DND-41 (cell line): Measurements from ENCODE around the gene MIX23.

ENCODE experiments used
- ATAC-seq: fragments of 200-7000 bp; cut with Tn5 transposase; 3 replicates; pipeline ENCODE4 v1.9.1; 2021; ENCODE audit warnings: low read depth; ENCODE audit not compliant: insufficient read depth
- DNase-seq: peaks from one replicate; pipeline ENCODE4 v3.0.0-alpha.2; 2020
- H2AFZ ChIP-seq: 2 replicates; pipeline ENCODE4 v1.6.0; 2012; ENCODE audit warnings: low read depth, low read length
- H3K27ac ChIP-seq: 2 replicates; pipeline ENCODE4 v1.5.1; 2012; ENCODE audit warnings: low read length, inconsistent platforms
- H3K27me3 ChIP-seq: fragments of 200-600 bp; sonication (generic); 2 replicates; pipeline ENCODE4 v1.6.0; 2012; ENCODE audit warnings: low read length, mild to moderate bottlenecking, inconsistent platforms; ENCODE audit not compliant: insufficient read depth, poor library complexity
- H3K36me3 ChIP-seq: 2 replicates; pipeline ENCODE4 v1.5.1; 2012; ENCODE audit warnings: low read length, inconsistent platforms; ENCODE audit not compliant: insufficient read depth
- H3K4me1 ChIP-seq: 2 replicates; pipeline ENCODE4 v1.5.1; 2012; ENCODE audit warnings: mild to moderate bottlenecking, low read length; ENCODE audit not compliant: insufficient read depth
- H3K4me2 ChIP-seq: 2 replicates; pipeline ENCODE4 v1.6.0; 2012; ENCODE audit warnings: mild to moderate bottlenecking, moderate library complexity, low read length, inconsistent platforms; ENCODE audit not compliant: insufficient read depth
- H3K4me3 ChIP-seq, 2 experiments: fragments of 200-600 bp in 1 of 2; shearing (Covaris generic) in 1 of 2; 2 replicates each; pipeline ENCODE4 v1.5.1; 2012 to 2016; ENCODE audit warnings: inconsistent platforms in 2 of 2, low read length in 2 of 2, mild to moderate bottlenecking in 2 of 2, low read depth in 1 of 2, moderate library complexity in 1 of 2
- H3K79me2 ChIP-seq: 2 replicates; pipeline ENCODE4 v1.6.0; 2012; ENCODE audit warnings: low read length, inconsistent platforms; ENCODE audit not compliant: insufficient read depth
- H3K9ac ChIP-seq: 2 replicates; pipeline ENCODE4 v1.6.0; 2012; ENCODE audit warnings: low read depth, mild to moderate bottlenecking, inconsistent platforms, low read length, moderate library complexity
- H3K9me3 ChIP-seq: 2 replicates; pipeline ENCODE4 v1.5.1; 2012; ENCODE audit warnings: low read length, moderate library complexity, mild to moderate bottlenecking, inconsistent platforms; ENCODE audit not compliant: insufficient read depth, severe bottlenecking
- H4K20me1 ChIP-seq: 2 replicates; pipeline ENCODE4 v1.6.0; 2012; ENCODE audit warnings: low read length; ENCODE audit not compliant: insufficient read depth
- CTCF ChIP-seq: IDR thresholded peaks from 2 replicates; pipeline ENCODE4 v1.5.1; 2012; ENCODE audit warnings: borderline replicate concordance, low read length, moderate library complexity, mild to moderate bottlenecking; ENCODE audit not compliant: poor library complexity, severe bottlenecking; ENCODE audit errors: extremely low read depth
- EZH2 ChIP-seq: IDR thresholded peaks from 3 replicates; pipeline ENCODE4 v1.6.1; 2012; ENCODE audit warnings: borderline replicate concordance, low read depth, mild to moderate bottlenecking, moderate library complexity, low read length, inconsistent platforms; ENCODE audit not compliant: severe bottlenecking

MIX23 gene

GRCh38 chr3:122312826-122313225, 70.2 kb downstream of the MIX23 start:
- H3K27ac ChIP-seq: no peak overlapping the region
- DNase-seq (no peak), ATAC-seq (peak; percentile 83)
- H3K4me3 ChIP-seq: no peak overlapping the region
- no peak overlapping the region for H3K9ac ChIP-seq
- H3K36me3 ChIP-seq: no peaks in the 10 kb centered on the region
- H3K79me2 ChIP-seq: no peaks in the 10 kb centered on the region
- no peak overlapping the region for H3K4me2 ChIP-seq
- no peaks in the 10 kb centered on the region for H4K20me1 ChIP-seq
- no peak for TF ChIP-seq CTCF
- TF ChIP-seq EZH2: no peak
- H3K9me3 ChIP-seq: no peaks in the 10 kb centered on the region
- H3K27me3 ChIP-seq: peaks cover 11% of the 10 kb centered on the region
- peaks cover 9% of the 10 kb centered on the region; the same call in 1 of the 2 replicates for H3K4me1 ChIP-seq
- no peak overlapping the region for H2AFZ ChIP-seq

DNA sequence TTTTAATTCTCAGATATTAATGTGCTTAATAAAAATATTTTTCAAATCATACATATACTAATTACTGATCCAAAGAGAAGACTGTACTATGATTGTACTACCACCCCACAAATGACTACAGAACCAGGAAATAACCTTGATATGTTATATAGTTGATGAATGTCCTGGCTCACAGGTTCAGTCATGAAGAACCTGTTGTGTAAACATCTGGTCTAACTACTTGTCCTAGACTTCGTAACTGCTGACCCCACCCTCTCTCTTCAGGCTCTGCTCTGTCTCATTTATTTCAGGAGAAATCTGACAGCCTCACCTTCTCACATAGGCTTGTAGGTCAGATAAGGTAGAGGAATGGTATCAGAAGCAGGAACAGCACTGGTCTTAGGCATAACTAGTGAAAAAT, 72.7 kb downstream of the MIX23 start:
- Histone ChIP-seq H3K27ac (no peak overlapping the region), H2AFZ (no peak overlapping the region), H3K27me3 (peaks cover 20% of the 10 kb centered on the region), H3K4me1 (peaks cover 9% of the 10 kb centered on the region; the same call in 1 of the 2 replicates), H3K9ac (no peak overlapping the region), H4K20me1 (no peaks in the 10 kb centered on the region), H3K9me3 (no peaks in the 10 kb centered on the region), H3K79me2 (no peaks in the 10 kb centered on the region), H3K4me2 (no peak overlapping the region), H3K36me3 (no peaks in the 10 kb centered on the region), H3K4me3 (no peak overlapping the region)
- no peak for TF ChIP-seq EZH2
- ATAC-seq: no peak
- no peak for DNase-seq
